Activated effector memory CD4-positive, alpha-beta T cell treated with anti-CD3 and anti-CD28 coated beads, Interleukin-2, amount 50 U/mL, for 16 hours (primary cell): ENCODE measurements around the gene ASPN.

Source experiments
- DNase-seq: peaks from one replicate; pipeline ENCODE4 v3.0.0-alpha.2; 2020

The ASPN gene

GRCh38 chr9:92482329-92482728, at the start of gene ASPN:
Gene ASPN, minus strand, starts transcription at chr9:92482506.
- DNase-seq: no peak

- DNase-seq: no peak
Measured at GRCh38 chr9:92530893-92531292, 48.6 kb upstream of the ASPN start.

GRCh38 chr9:92529124-92529523, 46.8 kb upstream of the ASPN start:
- no peak for DNase-seq

GRCh38 chr9:92528522-92528849, 46.2 kb upstream of the ASPN start:
- no peak for DNase-seq

- DNase-seq: no peak
Measured at GRCh38 chr9:92527832-92528521, 45.7 kb upstream of the ASPN start.

GRCh38 chr9:92527291-92527828, 45.1 kb upstream of the ASPN start:
- no peak for DNase-seq

- DNase-seq: no peak
Measured at GRCh38 chr9:92525306-92525705, 43.0 kb upstream of the ASPN start.

GRCh38 chr9:92524881-92525280, 42.6 kb upstream of the ASPN start:
- DNase-seq: no peak

GRCh38 chr9:92522983-92523970, 41.0 kb upstream of the ASPN start:
- no peak for DNase-seq

GRCh38 chr9:92520837-92521236, 38.5 kb upstream of the ASPN start:
- DNase-seq: no peak

- DNase-seq: no peak
Measured at GRCh38 chr9:92518199-92518598, 35.9 kb upstream of the ASPN start.

- no peak for DNase-seq
Measured at GRCh38 chr9:92517046-92517445, 34.7 kb upstream of the ASPN start.

GRCh38 chr9:92516521-92516920, 34.2 kb upstream of the ASPN start:
- DNase-seq: no peak

GRCh38 chr9:92514635-92515034, 32.3 kb upstream of the ASPN start:
- no peak for DNase-seq

GRCh38 chr9:92513349-92513748, 31.0 kb upstream of the ASPN start:
- DNase-seq: no peak

- no peak for DNase-seq
Measured at GRCh38 chr9:92512622-92513021, 30.3 kb upstream of the ASPN start.

- DNase-seq: no peak
Measured at GRCh38 chr9:92510747-92511146, 28.4 kb upstream of the ASPN start.

- no peak for DNase-seq
Measured at GRCh38 chr9:92509050-92509449, 26.7 kb upstream of the ASPN start.

GRCh38 chr9:92508018-92508820, 25.9 kb upstream of the ASPN start:
- DNase-seq: no peak

- no peak for DNase-seq
Measured at GRCh38 chr9:92507496-92507895, 25.2 kb upstream of the ASPN start.

GRCh38 chr9:92507005-92507404, 24.7 kb upstream of the ASPN start:
- DNase-seq: no peak

- no peak for DNase-seq
Measured at GRCh38 chr9:92506184-92506857, 24.0 kb upstream of the ASPN start.

- no peak for DNase-seq
Measured at GRCh38 chr9:92504881-92505280, 22.6 kb upstream of the ASPN start.
